ENCODE results near the gene STON2. TPM values are rescaled to one million over a fixed set of nuclear protein-coding genes. Genes with fewer than 3 reads are reported as not detected.

STON2 gene
- total RNA-seq, 4 donors from 2014 or later, result 10.5 to 37.4 (median 14.8) TPM

DNA sequence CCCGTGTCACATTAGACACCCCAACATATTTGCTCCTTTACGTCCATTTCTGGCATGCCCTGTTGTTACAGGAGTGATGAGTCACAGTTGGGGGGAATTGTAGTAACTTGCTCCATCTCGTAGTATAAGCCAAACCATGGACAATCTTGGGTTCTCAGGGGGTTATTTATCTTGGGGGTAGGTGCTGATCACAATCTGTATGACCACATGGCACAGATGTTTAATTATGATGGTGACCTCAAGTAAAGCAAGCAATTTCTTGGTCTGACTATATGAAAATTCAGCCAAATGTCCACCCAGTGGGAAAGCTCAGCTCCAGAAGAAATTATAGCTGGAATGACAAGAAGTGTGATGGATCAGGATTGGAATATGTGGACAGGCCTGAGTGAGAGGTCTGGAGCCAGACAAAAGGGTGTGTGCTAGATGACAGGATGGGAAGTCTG lies 32.1 kb upstream of the STON2 start:
- TF ChIP-seq, protein P1, sequence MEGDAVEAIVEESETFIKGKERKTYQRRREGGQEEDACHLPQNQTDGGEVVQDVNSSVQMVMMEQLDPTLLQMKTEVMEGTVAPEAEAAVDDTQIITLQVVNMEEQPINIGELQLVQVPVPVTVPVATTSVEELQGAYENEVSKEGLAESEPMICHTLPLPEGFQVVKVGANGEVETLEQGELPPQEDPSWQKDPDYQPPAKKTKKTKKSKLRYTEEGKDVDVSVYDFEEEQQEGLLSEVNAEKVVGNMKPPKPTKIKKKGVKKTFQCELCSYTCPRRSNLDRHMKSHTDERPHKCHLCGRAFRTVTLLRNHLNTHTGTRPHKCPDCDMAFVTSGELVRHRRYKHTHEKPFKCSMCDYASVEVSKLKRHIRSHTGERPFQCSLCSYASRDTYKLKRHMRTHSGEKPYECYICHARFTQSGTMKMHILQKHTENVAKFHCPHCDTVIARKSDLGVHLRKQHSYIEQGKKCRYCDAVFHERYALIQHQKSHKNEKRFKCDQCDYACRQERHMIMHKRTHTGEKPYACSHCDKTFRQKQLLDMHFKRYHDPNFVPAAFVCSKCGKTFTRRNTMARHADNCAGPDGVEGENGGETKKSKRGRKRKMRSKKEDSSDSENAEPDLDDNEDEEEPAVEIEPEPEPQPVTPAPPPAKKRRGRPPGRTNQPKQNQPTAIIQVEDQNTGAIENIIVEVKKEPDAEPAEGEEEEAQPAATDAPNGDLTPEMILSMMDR (IDR thresholded peaks at IDR 0.05; ENCODE audit: low read depth), result no peak

DNA sequence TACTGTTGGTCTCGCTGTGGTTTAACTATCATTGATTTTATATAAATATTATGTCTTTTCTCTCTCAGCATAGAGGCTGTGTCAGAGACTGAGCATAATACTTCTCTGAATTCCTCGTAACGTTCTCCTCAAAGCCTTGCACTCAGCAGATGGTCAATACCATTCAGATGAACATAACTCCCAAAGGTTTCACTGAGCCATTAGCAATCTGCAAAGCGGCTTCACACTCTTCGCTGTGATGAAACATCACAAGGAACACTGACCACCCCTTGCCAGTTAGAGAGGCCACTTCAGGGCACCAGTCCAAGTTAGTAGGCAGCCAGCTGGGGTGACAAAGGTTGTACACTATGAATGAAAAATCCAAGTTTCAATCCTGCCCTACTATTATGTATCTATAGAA lies 30.1 kb upstream of the STON2 start:
- TF ChIP-seq, protein P1 (IDR thresholded peaks at IDR 0.05; ENCODE audit: low read depth), result no peak

DNA sequence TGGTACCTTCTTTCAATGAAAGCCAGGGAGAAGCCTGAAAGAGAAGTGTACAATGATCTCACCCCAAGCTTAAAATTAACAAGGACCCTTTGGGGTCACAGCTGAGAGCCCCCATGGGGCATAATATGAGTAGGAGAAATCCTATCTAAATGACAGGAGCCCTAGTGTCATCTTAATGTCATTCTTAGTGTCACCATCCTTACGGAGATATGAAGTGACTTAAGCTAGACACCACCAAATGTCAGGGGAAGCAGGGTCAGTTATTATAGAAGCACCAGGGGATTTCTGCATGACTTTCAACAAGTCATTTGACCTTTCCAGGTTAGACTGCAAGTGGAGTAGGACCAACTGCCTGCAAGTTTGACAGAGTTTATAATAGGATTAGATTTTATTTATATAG lies 28.9 kb upstream of the STON2 start:
- TF ChIP-seq, protein P1 (IDR thresholded peaks at IDR 0.05; ENCODE audit: low read depth), result no peak

DNA sequence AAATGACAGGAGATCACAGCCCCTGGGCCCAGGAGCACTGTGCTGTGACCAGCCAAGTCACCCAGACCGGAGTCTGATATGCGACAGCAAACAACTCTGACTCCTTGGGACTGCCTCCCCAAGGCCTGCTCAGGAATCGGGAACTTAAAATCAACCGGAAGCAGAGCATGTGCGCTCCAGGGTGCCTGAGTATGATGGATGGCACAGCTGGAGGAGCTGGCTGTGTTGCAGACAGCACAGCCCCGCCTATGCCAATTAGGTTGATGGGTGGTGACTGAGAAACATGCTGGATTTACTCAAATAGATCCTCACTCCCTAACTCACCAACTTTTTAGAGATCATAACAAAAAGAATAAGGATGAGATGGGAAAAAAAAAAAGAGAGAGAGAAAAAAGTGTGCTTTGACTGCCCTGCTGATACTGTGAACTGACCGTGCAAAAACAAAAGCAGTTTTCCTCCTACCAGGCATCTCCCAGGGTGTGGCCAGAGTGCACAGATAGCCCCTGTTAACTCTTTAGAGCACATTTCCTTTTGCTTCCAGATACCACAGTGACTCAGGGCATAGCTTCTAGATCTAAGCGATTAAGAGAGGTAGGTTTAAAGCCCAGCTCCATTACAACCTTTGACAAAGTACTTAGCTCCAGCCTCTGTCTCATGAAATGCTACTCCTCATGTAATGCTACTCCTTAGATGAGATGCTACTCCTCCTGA lies 27.4 kb upstream of the STON2 start:
- TF ChIP-seq, protein P1 (IDR thresholded peaks at IDR 0.05; ENCODE audit: low read depth), result no peak

DNA sequence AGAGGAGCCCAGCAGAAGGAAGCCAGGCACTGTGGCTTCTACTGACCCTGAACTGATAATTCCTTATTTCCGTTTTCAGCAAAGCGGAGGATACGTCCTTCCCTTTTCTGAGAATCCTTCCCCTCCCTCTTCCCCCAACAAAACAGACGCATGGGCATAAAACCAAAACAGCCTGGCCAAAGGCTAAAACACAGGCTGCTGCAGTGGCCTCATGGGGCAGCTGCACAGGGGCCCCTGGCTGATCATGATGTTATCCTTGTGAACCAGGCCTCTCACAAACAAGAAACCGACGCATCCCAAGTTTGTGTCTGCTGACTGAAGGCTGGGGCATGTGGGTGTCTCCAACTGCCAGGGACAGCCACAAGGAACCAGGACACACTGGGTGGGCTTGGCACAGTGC lies 23.4 kb upstream of the STON2 start:
- TF ChIP-seq, protein P1 (IDR thresholded peaks at IDR 0.05; ENCODE audit: low read depth), result no peak

DNA sequence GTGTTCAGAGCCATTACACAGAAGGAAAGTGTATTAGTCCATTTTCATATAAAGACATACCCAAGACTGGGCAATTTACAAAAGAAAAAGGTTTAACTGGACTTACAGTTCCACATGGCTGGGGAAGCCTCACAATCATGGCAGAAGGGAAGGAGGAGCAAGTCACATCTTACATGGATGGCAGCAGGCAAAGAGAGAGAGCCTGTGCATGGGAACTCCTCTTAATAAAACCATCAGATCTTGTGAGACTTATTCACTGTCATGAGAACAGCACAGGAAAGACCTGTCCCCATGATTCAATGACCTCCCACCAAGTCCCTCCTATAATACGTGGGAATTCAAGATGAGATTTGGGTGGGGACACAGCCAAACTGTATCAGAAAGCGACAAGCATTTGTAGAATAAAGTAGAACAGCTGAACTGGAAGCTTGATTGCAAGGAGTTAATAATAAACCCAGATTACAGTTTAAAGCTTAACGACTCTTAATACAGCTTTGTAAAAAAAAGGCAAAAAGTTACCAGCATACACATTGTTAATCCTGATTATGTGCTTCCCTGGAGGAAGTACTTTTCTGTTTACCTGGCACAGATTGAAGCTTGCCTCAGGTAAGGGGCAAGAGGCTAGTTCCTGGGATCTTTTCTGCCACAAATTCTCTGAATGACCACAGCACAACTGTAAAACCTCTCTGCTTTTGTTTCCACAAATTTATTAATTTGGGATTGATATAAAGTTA lies 18.1 kb upstream of the STON2 start:
- TF ChIP-seq, protein P1 (IDR thresholded peaks at IDR 0.05; ENCODE audit: low read depth), result no peak

DNA sequence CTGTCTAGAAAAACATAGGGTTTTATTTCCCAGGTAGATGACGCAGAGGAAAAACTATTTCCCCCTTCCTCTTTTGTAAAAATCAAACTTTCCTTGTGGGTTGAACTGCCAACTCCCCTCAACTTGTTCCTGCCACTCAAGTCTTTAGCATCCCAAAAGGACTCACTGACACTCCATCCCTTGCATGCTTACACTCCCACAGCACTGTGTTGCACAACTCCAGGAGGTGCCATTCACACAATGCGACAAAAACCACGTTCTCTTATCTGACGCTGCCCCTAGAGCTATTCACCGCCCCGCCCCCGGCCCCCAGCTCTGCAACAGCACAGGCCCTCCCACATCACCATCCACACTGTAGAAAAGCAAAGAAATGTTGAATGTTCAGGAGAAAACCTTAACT lies 16.9 kb upstream of the STON2 start:
- TF ChIP-seq, protein P1 (IDR thresholded peaks at IDR 0.05; ENCODE audit: low read depth), result no peak

Data from subcutaneous adipose tissue (tissue), 4 donors.